ENCODE data around the gene SPAG16. TPM values are rescaled to one million over a fixed set of nuclear protein-coding genes. Genes with fewer than 3 reads are reported as not detected.

SPAG16 gene
- total RNA-seq, 4 donors from 2014 or later = 1.2 to 30.8 (median 16.2) TPM

- no peak overlapping the region for H3K4me3 ChIP-seq
- no peak overlapping the region for H3K27ac ChIP-seq
- intact Hi-C loops (cut with DNase I; ENCODE audit: low total_unique reads) = no loop called here
- no peaks in the 10 kb centered on the region for H3K9me3 ChIP-seq
- no peak for TF ChIP-seq EP300 (IDR thresholded peaks at IDR 0.05; ENCODE audit: low read depth)
- TF ChIP-seq POLR2A (IDR thresholded peaks at IDR 0.05) = no peak
- TF ChIP-seq, protein P1, sequence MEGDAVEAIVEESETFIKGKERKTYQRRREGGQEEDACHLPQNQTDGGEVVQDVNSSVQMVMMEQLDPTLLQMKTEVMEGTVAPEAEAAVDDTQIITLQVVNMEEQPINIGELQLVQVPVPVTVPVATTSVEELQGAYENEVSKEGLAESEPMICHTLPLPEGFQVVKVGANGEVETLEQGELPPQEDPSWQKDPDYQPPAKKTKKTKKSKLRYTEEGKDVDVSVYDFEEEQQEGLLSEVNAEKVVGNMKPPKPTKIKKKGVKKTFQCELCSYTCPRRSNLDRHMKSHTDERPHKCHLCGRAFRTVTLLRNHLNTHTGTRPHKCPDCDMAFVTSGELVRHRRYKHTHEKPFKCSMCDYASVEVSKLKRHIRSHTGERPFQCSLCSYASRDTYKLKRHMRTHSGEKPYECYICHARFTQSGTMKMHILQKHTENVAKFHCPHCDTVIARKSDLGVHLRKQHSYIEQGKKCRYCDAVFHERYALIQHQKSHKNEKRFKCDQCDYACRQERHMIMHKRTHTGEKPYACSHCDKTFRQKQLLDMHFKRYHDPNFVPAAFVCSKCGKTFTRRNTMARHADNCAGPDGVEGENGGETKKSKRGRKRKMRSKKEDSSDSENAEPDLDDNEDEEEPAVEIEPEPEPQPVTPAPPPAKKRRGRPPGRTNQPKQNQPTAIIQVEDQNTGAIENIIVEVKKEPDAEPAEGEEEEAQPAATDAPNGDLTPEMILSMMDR (IDR thresholded peaks at IDR 0.05) = no peak
- TF ChIP-seq POLR2AphosphoS5 (IDR thresholded peaks at IDR 0.05) = no peak
- H3K36me3 ChIP-seq = no peaks in the 10 kb centered on the region
- H3K4me1 ChIP-seq = no peaks in the 10 kb centered on the region
- H3K27me3 ChIP-seq = no peaks in the 10 kb centered on the region
- no peak for DNase-seq
- in situ Hi-C loops (cut with MboI; ENCODE audit: low pct_ligation_motif_present in 1 of 4, low pct_unique_long_range_greater_than_20kb in 1 of 4, low sequenced_read_pairs in 3 of 4) = no loop called here
These were observed 842.9 kb downstream of the SPAG16 start for GRCh38 chr2:214127170-214127569.

DNA sequence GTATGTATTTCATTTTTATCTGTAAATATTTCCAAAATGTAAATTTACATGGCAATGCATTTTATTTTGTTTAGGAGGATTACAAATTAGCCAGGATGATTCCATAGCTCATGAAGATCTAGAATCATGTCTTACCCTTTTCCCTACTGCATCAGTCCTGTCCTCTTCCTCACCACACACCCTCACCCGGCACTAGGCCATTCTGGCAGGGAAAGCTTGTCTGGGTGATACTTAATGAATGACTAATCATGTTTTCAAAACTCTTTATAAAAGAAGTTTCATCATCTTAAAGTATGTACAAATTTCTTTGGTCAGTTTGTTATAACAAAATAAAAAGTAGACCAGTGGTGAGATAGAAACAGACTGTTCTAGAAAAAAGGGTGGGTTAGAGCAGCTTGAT lies 843.3 kb downstream of the SPAG16 start:
- Histone ChIP-seq H3K27me3 (no peaks in the 10 kb centered on the region), H3K36me3 (no peaks in the 10 kb centered on the region), H3K27ac (no peak overlapping the region), H3K4me3 (no peak overlapping the region), H3K9me3 (no peaks in the 10 kb centered on the region), H3K4me1 (no peaks in the 10 kb centered on the region)
- no peak for DNase-seq
- intact Hi-C loops (cut with DNase I; ENCODE audit: low total_unique reads) = no loop called here
- 50 to 55% methylated on average over 1 of the region's 1 CpG for WGBS, 2 donors (ENCODE audit: low coverage in 1 of 2)
- TF ChIP-seq, protein P1 (IDR thresholded peaks at IDR 0.05) = no peak
- no peak for TF ChIP-seq POLR2AphosphoS5 (IDR thresholded peaks at IDR 0.05)
- TF ChIP-seq EP300 (IDR thresholded peaks at IDR 0.05; ENCODE audit: low read depth) = no peak
- TF ChIP-seq POLR2A (IDR thresholded peaks at IDR 0.05) = no peak
- in situ Hi-C loops (cut with MboI; ENCODE audit: low pct_ligation_motif_present in 1 of 4, low pct_unique_long_range_greater_than_20kb in 1 of 4, low sequenced_read_pairs in 3 of 4) = no loop called here

- no peak overlapping the region for H3K4me3 ChIP-seq
- H3K27ac ChIP-seq = no peak overlapping the region
- no peaks in the 10 kb centered on the region for H3K36me3 ChIP-seq
- TF ChIP-seq, protein P1 (IDR thresholded peaks at IDR 0.05) = no peak
- TF ChIP-seq POLR2AphosphoS5 (IDR thresholded peaks at IDR 0.05) (no peak), EP300 (IDR thresholded peaks at IDR 0.05; ENCODE audit: low read depth) (no peak), POLR2A (IDR thresholded peaks at IDR 0.05) (no peak)
- 75 to 76% methylated on average over 1 of the region's 1 CpG for WGBS, 2 donors (ENCODE audit: low coverage in 1 of 2)
- DNase-seq = no peak
- no peaks in the 10 kb centered on the region for H3K9me3 ChIP-seq
- H3K27me3 ChIP-seq = no peaks in the 10 kb centered on the region
- in situ Hi-C loops (cut with MboI; ENCODE audit: low pct_ligation_motif_present in 1 of 4, low pct_unique_long_range_greater_than_20kb in 1 of 4, low sequenced_read_pairs in 3 of 4) = no loop called here
- intact Hi-C loops (cut with DNase I; ENCODE audit: low total_unique reads) = no loop called here
- no peaks in the 10 kb centered on the region for H3K4me1 ChIP-seq
These were observed 843.8 kb downstream of the SPAG16 start for GRCh38 chr2:214128040-214128439.

- Histone ChIP-seq H3K27ac (no peak overlapping the region), H3K27me3 (no peaks in the 10 kb centered on the region), H3K4me3 (no peak overlapping the region), H3K9me3 (no peaks in the 10 kb centered on the region), H3K36me3 (no peaks in the 10 kb centered on the region), H3K4me1 (no peaks in the 10 kb centered on the region)
- DNase-seq = no peak
- intact Hi-C loops (cut with DNase I; ENCODE audit: low total_unique reads) (no loop called here), in situ Hi-C loops (cut with MboI; ENCODE audit: low pct_ligation_motif_present in 1 of 4, low pct_unique_long_range_greater_than_20kb in 1 of 4, low sequenced_read_pairs in 3 of 4) (no loop called here)
- TF ChIP-seq POLR2A (IDR thresholded peaks at IDR 0.05) (no peak), EP300 (IDR thresholded peaks at IDR 0.05; ENCODE audit: low read depth) (no peak), POLR2AphosphoS5 (IDR thresholded peaks at IDR 0.05) (no peak)
- TF ChIP-seq, protein P1 (IDR thresholded peaks at IDR 0.05) = no peak
- 19 to 70% methylated on average over 2 of the region's 2 CpGs for WGBS, 2 donors (ENCODE audit: low coverage in 1 of 2)
These were observed 845.9 kb downstream of the SPAG16 start for GRCh38 chr2:214130114-214130513.

Measured in transverse colon (tissue), 4 donors.